GM23338 (cell line): ENCODE measurements around the gene WDR11. TPM values are rescaled to one million over a fixed set of nuclear protein-coding genes. Genes with fewer than 3 reads are reported as not detected.

Experiments used
- ATAC-seq: fragments of 200-7000 bp; cut with Tn5 transposase; 3 replicates; pipeline ENCODE4 v1.9.1; 2020
- DNase-seq: peaks from one replicate; pipeline ENCODE4 v3.0.0-alpha.2; 2015; ENCODE audit warnings: low spot score
- H2AFZ ChIP-seq: fragments of 200-600 bp; sonication (generic); 2 replicates; pipeline ENCODE4 v1.8.0; 2016; ENCODE audit warnings: antibody characterized with exemption, mild to moderate bottlenecking, moderate library complexity
- H3F3A ChIP-seq: fragments of 200-600 bp; sonication (generic); replicated peaks from 2 replicates; pipeline ENCODE4 v1.8.0; 2017; ENCODE audit warnings: antibody characterized with exemption, mixed run types, low read depth
- H3K27ac ChIP-seq: fragments of 200-600 bp; sonication (generic); 2 replicates; pipeline ENCODE4 v1.6.1; 2016; ENCODE audit warnings: low read depth
- H3K27me3 ChIP-seq: fragments of 200-600 bp; sonication (generic); 2 replicates; pipeline ENCODE4 v1.8.0; 2016; ENCODE audit warnings: mild to moderate bottlenecking, mixed run types, moderate library complexity; ENCODE audit not compliant: insufficient read depth
- H3K36me3 ChIP-seq: fragments of 200-600 bp; sonication (generic); 2 replicates; pipeline ENCODE4 v1.8.0; 2016; ENCODE audit warnings: mild to moderate bottlenecking; ENCODE audit not compliant: insufficient read depth
- H3K4me1 ChIP-seq: fragments of 200-600 bp; sonication (generic); 2 replicates; pipeline ENCODE4 v1.8.0; 2016; ENCODE audit warnings: mild to moderate bottlenecking, moderate library complexity; ENCODE audit not compliant: insufficient read depth
- H3K4me2 ChIP-seq: fragments of 200-600 bp; sonication (generic); 2 replicates; pipeline ENCODE4 v1.7.1; 2017; ENCODE audit warnings: mixed run types
- H3K4me3 ChIP-seq: fragments of 200-600 bp; sonication (generic); 2 replicates; pipeline ENCODE4 v1.6.1; 2016; ENCODE audit warnings: mixed run types
- H3K79me2 ChIP-seq: fragments of 200-600 bp; sonication (generic); replicated peaks from 2 replicates; pipeline ENCODE4 v1.8.0; 2017; ENCODE audit warnings: mild to moderate bottlenecking; ENCODE audit not compliant: insufficient read depth
- H3K9me2 ChIP-seq: fragments of 200-600 bp; sonication (generic); 2 replicates; pipeline ENCODE4 v1.8.0; 2017; ENCODE audit not compliant: insufficient read depth
- H4K20me1 ChIP-seq: fragments of 200-600 bp; sonication (generic); replicated peaks from 2 replicates; pipeline ENCODE4 v1.8.0; 2017; ENCODE audit warnings: mild to moderate bottlenecking; ENCODE audit not compliant: insufficient read depth
- H3K27ac Mint-ChIP-seq: 2 replicates; pipeline ENCODE4 v1.8.0; 2020; ENCODE audit warnings: inconsistent platforms, mild to moderate bottlenecking, moderate library complexity, mixed read lengths
- H3K27me3 Mint-ChIP-seq: 3 replicates; pipeline ENCODE4 v1.8.0; 2022; ENCODE audit warnings: low read depth, mild to moderate bottlenecking, moderate library complexity, mixed read lengths, inconsistent platforms; ENCODE audit not compliant: insufficient read depth, poor library complexity
- H3K36me3 Mint-ChIP-seq: 3 replicates; pipeline ENCODE4 v1.8.0; 2021; ENCODE audit warnings: low read depth, mild to moderate bottlenecking, inconsistent platforms, moderate library complexity, mixed read lengths
- H3K4me1 Mint-ChIP-seq: 3 replicates; pipeline ENCODE4 v1.8.0; 2020; ENCODE audit warnings: mild to moderate bottlenecking, inconsistent platforms, mixed read lengths
- H3K4me3 Mint-ChIP-seq: 3 replicates; pipeline ENCODE4 v1.8.0; 2021; ENCODE audit warnings: moderate library complexity, mild to moderate bottlenecking, inconsistent platforms, mixed read lengths
- H3K9me3 Mint-ChIP-seq: 3 replicates; pipeline ENCODE4 v1.8.0; 2020; ENCODE audit warnings: moderate library complexity, mild to moderate bottlenecking, inconsistent platforms, mixed read lengths
- CREB1 ChIP-seq: fragments of 250-450 bp; sonication (Bioruptor Pico); IDR thresholded peaks from 2 replicates; pipeline ENCODE4 v1.5.0; 2020; ENCODE audit warnings: low read depth, mild to moderate bottlenecking, moderate library complexity
- CTCF ChIP-seq, 2 experiments: fragments of 200-600 bp in 1 of 2; sonication (generic) in 1 of 2; conservative IDR thresholded peaks; 2 replicates each; pipeline versions ENCODE4 v1.5.1 to v1.6.1; 2016 to 2017; ENCODE audit warnings: antibody characterized with exemption in 2 of 2, low read depth in 2 of 2, mild to moderate bottlenecking in 2 of 2, moderate library complexity in 1 of 2
- ETS1 ChIP-seq: IDR thresholded peaks from 2 replicates; pipeline ENCODE4 v1.6.1; 2016; ENCODE audit warnings: antibody characterized with exemption
- EZH2 ChIP-seq: fragments of 200-600 bp; sonication (generic); IDR thresholded peaks from one replicate; pipeline ENCODE4 v1.8.0; 2017; ENCODE audit warnings: antibody characterized with exemption, mild to moderate bottlenecking, low read depth; ENCODE audit not compliant: unreplicated experiment
- EZH2phosphoT487 ChIP-seq: fragments of 200-600 bp; sonication (generic); IDR thresholded peaks from one replicate; pipeline ENCODE4 v1.8.1; 2018; ENCODE audit warnings: antibody characterized with exemption; ENCODE audit not compliant: unreplicated experiment
- JUNB ChIP-seq: IDR thresholded peaks from one replicate; pipeline ENCODE4 v1.6.1; 2016; ENCODE audit warnings: antibody characterized with exemption; ENCODE audit not compliant: unreplicated experiment
- NANOG ChIP-seq: IDR thresholded peaks from 2 replicates; pipeline ENCODE4 v1.6.1; 2016; ENCODE audit warnings: antibody characterized with exemption, borderline replicate concordance
- POLR2AphosphoS5 ChIP-seq: IDR thresholded peaks from 2 replicates; pipeline ENCODE4 v1.6.1; 2016; ENCODE audit warnings: antibody characterized with exemption, low read depth
- REST ChIP-seq: IDR thresholded peaks from one replicate; pipeline ENCODE4 v1.6.1; 2018; ENCODE audit warnings: antibody characterized with exemption; ENCODE audit not compliant: unreplicated experiment
- STAT1 ChIP-seq: IDR thresholded peaks from one replicate; pipeline ENCODE4 v1.6.1; 2016; ENCODE audit warnings: antibody characterized with exemption; ENCODE audit not compliant: unreplicated experiment
- ZNF114 ChIP-seq: fragments of 250-450 bp; sonication (Bioruptor Pico); IDR thresholded peaks from 2 replicates; pipeline ENCODE4 v1.5.0; 2020; ENCODE audit warnings: mild to moderate bottlenecking, moderate library complexity
- ZNF331 ChIP-seq: fragments of 250-450 bp; sonication (Bioruptor Pico); IDR thresholded peaks from 2 replicates; pipeline ENCODE4 v1.5.0; 2020; ENCODE audit warnings: low read depth, mild to moderate bottlenecking, moderate library complexity
- ZNF462 ChIP-seq: fragments of 250-450 bp; sonication (Bioruptor Pico); IDR thresholded peaks from 2 replicates; pipeline ENCODE4 v1.5.0; 2020; ENCODE audit warnings: mild to moderate bottlenecking, moderate library complexity
- polyA plus RNA-seq: library from polyadenylated mRNA; unstranded; fragments of >200 nt; fragmentation: Nextera tagmentation; extraction: Ambion mirVana; gene quantifications from 2 replicates; pipeline ENCODE4 v1.2.1, GENCODE V29; 2016
- total RNA-seq: library from RNA; depleted of rRNA; stranded (reverse); fragments of >200 nt; shearing (Covaris generic); gene quantifications from 2 replicates; pipeline ENCODE4 v1.2.3, GENCODE V29; 2014

WDR11 gene
- total and polyA plus RNA-seq, 2 experiments from 2014 or later, result 19.7 to 74.4 TPM

- H3K4me1 Mint-ChIP-seq, result peaks cover 7% of the 10 kb centered on the region
- Histone ChIP-seq H3K36me3 (no peaks in the 10 kb centered on the region), H3K27me3 (peaks cover 7% of the 10 kb centered on the region), H2AFZ (no peak overlapping the region), H4K20me1 (no peaks in the 10 kb centered on the region), H3K4me3 (no peak overlapping the region), H3K79me2 (no peaks in the 10 kb centered on the region), H3K4me1 (peaks cover 4% of the 10 kb centered on the region; the same call in 1 of the 2 replicates), H3K4me2 (no peak overlapping the region), H3F3A (no peaks in the 10 kb centered on the region), H3K9me2 (no peaks in the 10 kb centered on the region), H3K27ac (no peak overlapping the region)
- ATAC-seq (no peak), DNase-seq (no peak)
- H3K27me3 Mint-ChIP-seq, result peaks cover 12% of the 10 kb centered on the region
- peaks cover 4% of the 10 kb centered on the region for H3K36me3 Mint-ChIP-seq
- no peak overlapping the region for H3K27ac Mint-ChIP-seq
- TF ChIP-seq ZNF331 (CRISPR knock-in tag), result no peak
- TF ChIP-seq STAT1, result no peak
- no peak for TF ChIP-seq JUNB
- no peak for TF ChIP-seq POLR2AphosphoS5
- TF ChIP-seq CTCF (conservative IDR thresholded peaks at IDR 0.05; ENCODE audit: low read depth in 2 of 2), result no peak
- TF ChIP-seq EZH2phosphoT487, result no peak
- TF ChIP-seq ETS1, result no peak
- TF ChIP-seq REST, result no peak
- TF ChIP-seq ZNF114 (CRISPR knock-in tag), result no peak
- no peak for TF ChIP-seq NANOG
- no peak for TF ChIP-seq EZH2
- TF ChIP-seq ZNF462 (CRISPR knock-in tag), result no peak
- no peak for TF ChIP-seq CREB1 (CRISPR knock-in tag)
- peaks cover 10% of the 10 kb centered on the region; the same call in 2 of the 3 replicates for H3K9me3 Mint-ChIP-seq
- no peak overlapping the region for H3K4me3 Mint-ChIP-seq
Measured at GRCh38 chr10:120944586-120945125, 93.5 kb downstream of the WDR11 start.
